Central memory CD8-positive, alpha-beta T cell (primary cell): Measurements from ENCODE around the gene COLQ.

Experiments used
- ATAC-seq: fragments of 150-1000 bp; cut with Tn5 transposase; replicated peaks from 2 replicates; pipeline ENCODE4 v1.10.0; 2022; ENCODE audit warnings: mild to moderate bottlenecking, moderate FRiP score, moderate number of reproducible peaks; ENCODE audit not compliant: poor library complexity, severe bottlenecking; ENCODE audit errors: extremely low read depth
- DNase-seq, 2 donors: peaks; one replicate each; pipeline ENCODE4 v3.0.0; 2021; ENCODE audit warnings: low spot score in 2 of 2
- H3K27ac Mint-ChIP-seq: one replicate; pipeline ENCODE4 v1.8.0; 2022; ENCODE audit warnings: low read depth, mild to moderate bottlenecking, moderate library complexity, mixed read lengths
- H3K27me3 Mint-ChIP-seq: one replicate; pipeline ENCODE4 v1.8.0; 2022; ENCODE audit warnings: mixed read lengths
- H3K36me3 Mint-ChIP-seq: one replicate; pipeline ENCODE4 v1.8.0; 2022; ENCODE audit warnings: mild to moderate bottlenecking, moderate library complexity, mixed read lengths; ENCODE audit not compliant: insufficient read depth
- H3K4me1 Mint-ChIP-seq: one replicate; pipeline ENCODE4 v1.8.0; 2022; ENCODE audit warnings: mixed read lengths
- H3K4me3 Mint-ChIP-seq: one replicate; pipeline ENCODE4 v1.8.0; 2022; ENCODE audit warnings: mild to moderate bottlenecking, moderate library complexity, mixed read lengths
- H3K9me3 Mint-ChIP-seq: one replicate; pipeline ENCODE4 v1.8.0; 2022; ENCODE audit warnings: mixed read lengths

Gene COLQ

GRCh38 chr3:15513810-15514662 is 7.5 kb downstream of the COLQ start:
- Mint-ChIP-seq H3K27ac (no peak overlapping the region), H3K9me3 (no peaks in the 10 kb centered on the region), H3K4me3 (no peak overlapping the region), H3K36me3 (no peaks in the 10 kb centered on the region), H3K4me1 (no peaks in the 10 kb centered on the region), H3K27me3 (no peaks in the 10 kb centered on the region)
- DNase-seq (no peak), ATAC-seq (no peak)

GRCh38 chr3:15513116-15513515 is 8.4 kb downstream of the COLQ start:
- H3K27me3 Mint-ChIP-seq = no peaks in the 10 kb centered on the region
- no peaks in the 10 kb centered on the region for H3K9me3 Mint-ChIP-seq
- H3K27ac Mint-ChIP-seq = no peak overlapping the region
- no peaks in the 10 kb centered on the region for H3K4me1 Mint-ChIP-seq
- no peak for ATAC-seq
- H3K4me3 Mint-ChIP-seq = no peak overlapping the region
- H3K36me3 Mint-ChIP-seq = no peaks in the 10 kb centered on the region
- DNase-seq = no peak

- Mint-ChIP-seq H3K27ac (no peak overlapping the region), H3K4me3 (no peak overlapping the region), H3K9me3 (no peaks in the 10 kb centered on the region), H3K4me1 (no peaks in the 10 kb centered on the region), H3K27me3 (no peaks in the 10 kb centered on the region), H3K36me3 (no peaks in the 10 kb centered on the region)
- no peak for DNase-seq
- ATAC-seq = no peak
These were observed 9.3 kb downstream of the COLQ start for GRCh38 chr3:15512166-15512565.

GRCh38 chr3:15511156-15511555 is 10.3 kb downstream of the COLQ start:
- no peak for DNase-seq
- no peaks in the 10 kb centered on the region for H3K4me1 Mint-ChIP-seq
- H3K27me3 Mint-ChIP-seq = no peaks in the 10 kb centered on the region
- no peaks in the 10 kb centered on the region for H3K9me3 Mint-ChIP-seq
- H3K36me3 Mint-ChIP-seq = no peaks in the 10 kb centered on the region
- ATAC-seq = no peak
- no peak overlapping the region for H3K27ac Mint-ChIP-seq
- no peak overlapping the region for H3K4me3 Mint-ChIP-seq

- Mint-ChIP-seq H3K27me3 (no peaks in the 10 kb centered on the region), H3K36me3 (no peaks in the 10 kb centered on the region), H3K9me3 (no peaks in the 10 kb centered on the region), H3K27ac (no peak overlapping the region), H3K4me3 (no peak overlapping the region), H3K4me1 (no peaks in the 10 kb centered on the region)
- DNase-seq (no peak), ATAC-seq (no peak)
These were observed 11.0 kb downstream of the COLQ start for GRCh38 chr3:15510493-15510892.

- Mint-ChIP-seq H3K27me3 (no peaks in the 10 kb centered on the region), H3K27ac (no peak overlapping the region), H3K4me3 (no peak overlapping the region), H3K36me3 (no peaks in the 10 kb centered on the region), H3K4me1 (peaks cover 9% of the 10 kb centered on the region), H3K9me3 (no peaks in the 10 kb centered on the region)
- DNase-seq (no peak), ATAC-seq (no peak)
These were observed 14.9 kb downstream of the COLQ start for GRCh38 chr3:15506571-15506970.

GRCh38 chr3:15505479-15506165 is 15.9 kb downstream of the COLQ start:
- Mint-ChIP-seq H3K4me3 (no peak overlapping the region), H3K4me1 (peaks cover 17% of the 10 kb centered on the region), H3K9me3 (no peaks in the 10 kb centered on the region), H3K27ac (no peak overlapping the region), H3K36me3 (no peaks in the 10 kb centered on the region), H3K27me3 (no peaks in the 10 kb centered on the region)
- DNase-seq (no peak), ATAC-seq (no peak)

GRCh38 chr3:15502616-15503015 is 18.9 kb downstream of the COLQ start:
- Mint-ChIP-seq H3K4me1 (peaks cover 32% of the 10 kb centered on the region), H3K9me3 (no peaks in the 10 kb centered on the region), H3K4me3 (no peak overlapping the region), H3K27me3 (no peaks in the 10 kb centered on the region), H3K27ac (no peak overlapping the region), H3K36me3 (no peaks in the 10 kb centered on the region)
- ATAC-seq (no peak), DNase-seq (no peak)

GRCh38 chr3:15501126-15501525 is 20.4 kb downstream of the COLQ start:
- Mint-ChIP-seq H3K36me3 (no peaks in the 10 kb centered on the region), H3K4me1 (peaks cover 32% of the 10 kb centered on the region), H3K27ac (peak overlapping the region; percentile 57), H3K27me3 (no peaks in the 10 kb centered on the region), H3K4me3 (peak overlapping the region; percentile 52), H3K9me3 (no peaks in the 10 kb centered on the region)
- DNase-seq (no peak), ATAC-seq (no peak)

- H3K36me3 Mint-ChIP-seq = no peaks in the 10 kb centered on the region
These were observed 21.3 kb downstream of the COLQ start for GRCh38 chr3:15500107-15500724.

GRCh38 chr3:15499536-15499935 is 22.0 kb downstream of the COLQ start:
- no peak for ATAC-seq
- H3K4me3 Mint-ChIP-seq = no peak overlapping the region
- no peaks in the 10 kb centered on the region for H3K9me3 Mint-ChIP-seq
- no peaks in the 10 kb centered on the region for H3K27me3 Mint-ChIP-seq
- peaks cover 31% of the 10 kb centered on the region for H3K4me1 Mint-ChIP-seq
- DNase-seq = no peak
- H3K27ac Mint-ChIP-seq = no peak overlapping the region
- no peaks in the 10 kb centered on the region for H3K36me3 Mint-ChIP-seq

More at GRCh38 chr3:15500107-15500724, 21.3 kb downstream of the COLQ start:
- DNase-seq = no peak
- peaks cover 32% of the 10 kb centered on the region for H3K4me1 Mint-ChIP-seq
- H3K27me3 Mint-ChIP-seq = no peaks in the 10 kb centered on the region
- no peak for ATAC-seq
- H3K4me3 Mint-ChIP-seq = peak overlapping the region; percentile 6
- no peaks in the 10 kb centered on the region for H3K9me3 Mint-ChIP-seq
- peak overlapping the region; percentile 72 for H3K27ac Mint-ChIP-seq

- H3K9me3 Mint-ChIP-seq = no peaks in the 10 kb centered on the region
- H3K36me3 Mint-ChIP-seq = no peaks in the 10 kb centered on the region
- ATAC-seq (no peak), DNase-seq (no peak)
- H3K4me1 Mint-ChIP-seq = peaks cover 32% of the 10 kb centered on the region
- no peak overlapping the region for H3K4me3 Mint-ChIP-seq
- H3K27ac Mint-ChIP-seq = no peak overlapping the region
- no peaks in the 10 kb centered on the region for H3K27me3 Mint-ChIP-seq
These were observed 22.9 kb downstream of the COLQ start for GRCh38 chr3:15498431-15499214.
